SW480 (cell line): ENCODE measurements around the gene FMN1.
A peak's percentile ranks its signal among the peaks of the same experiment; 100 is the strongest.

Experiments used
- DNase-seq: peaks from one replicate; pipeline ENCODE4 v3.0.0-alpha.2; 2016; ENCODE audit warnings: low spot score

Gene FMN1

DNA sequence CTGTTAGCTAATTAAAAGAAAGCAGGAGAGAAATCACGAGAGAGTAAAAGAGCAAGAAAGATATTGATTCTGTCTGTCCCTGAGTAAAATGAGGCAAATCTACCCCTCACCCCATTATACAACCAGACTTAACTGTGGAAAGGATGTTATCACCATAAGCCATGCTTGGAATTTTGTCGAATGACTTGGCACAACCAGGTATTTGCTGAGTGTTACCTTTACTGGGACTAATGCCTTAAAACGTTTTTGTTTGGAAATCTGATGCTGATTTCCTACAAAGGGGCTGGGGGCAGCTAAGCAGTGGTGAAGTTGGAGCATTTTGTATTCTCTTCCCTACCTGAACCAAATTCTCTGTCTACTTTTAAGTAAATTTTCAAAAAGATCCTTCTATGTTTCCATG, 265.6 kb downstream of the FMN1 start:
- no peak for DNase-seq

- no peak for DNase-seq
Measured at GRCh38 chr15:32927124-32927523, 267.4 kb downstream of the FMN1 start.

DNA sequence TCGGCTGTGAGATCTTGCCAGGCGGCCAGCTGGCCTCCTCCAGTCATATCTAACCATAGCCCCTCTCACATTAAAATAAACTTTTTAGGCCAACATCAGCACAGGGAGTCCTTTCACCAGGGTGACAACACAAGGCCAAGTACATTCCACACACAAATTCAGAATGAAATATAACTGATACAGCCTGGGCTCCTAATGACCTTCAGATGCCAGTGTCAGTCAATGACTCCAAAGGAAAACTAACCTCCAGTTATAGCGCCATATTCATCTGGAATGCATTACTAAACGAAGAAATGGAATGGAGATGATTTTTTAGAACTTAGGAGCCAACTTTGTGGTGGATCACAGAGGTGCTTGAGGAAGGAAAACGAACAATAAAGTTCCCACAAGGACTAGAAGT, 271.3 kb downstream of the FMN1 start:
- no peak for DNase-seq

DNA sequence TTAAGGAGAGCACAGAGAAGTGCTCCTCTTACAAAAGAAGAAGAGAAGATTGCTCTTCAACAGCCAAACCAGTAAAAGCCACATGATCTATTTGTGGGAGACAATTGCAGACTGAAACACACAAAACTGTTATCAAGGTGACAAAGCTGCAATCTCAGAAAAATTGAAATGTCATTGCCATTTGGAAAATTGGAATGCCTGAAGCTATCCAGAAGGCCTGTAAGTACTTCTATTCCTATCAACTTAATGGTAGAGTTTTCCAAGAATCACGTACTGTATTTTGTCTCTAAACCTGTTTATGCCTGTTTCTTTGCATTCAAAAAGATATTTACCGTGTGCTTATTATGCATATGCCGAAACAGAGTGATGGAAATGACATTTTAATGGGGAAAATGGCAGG, 272.0 kb downstream of the FMN1 start:
- DNase-seq, result no peak

GRCh38 chr15:32919749-32920414, 274.6 kb downstream of the FMN1 start:
- DNase-seq, result no peak

DNA sequence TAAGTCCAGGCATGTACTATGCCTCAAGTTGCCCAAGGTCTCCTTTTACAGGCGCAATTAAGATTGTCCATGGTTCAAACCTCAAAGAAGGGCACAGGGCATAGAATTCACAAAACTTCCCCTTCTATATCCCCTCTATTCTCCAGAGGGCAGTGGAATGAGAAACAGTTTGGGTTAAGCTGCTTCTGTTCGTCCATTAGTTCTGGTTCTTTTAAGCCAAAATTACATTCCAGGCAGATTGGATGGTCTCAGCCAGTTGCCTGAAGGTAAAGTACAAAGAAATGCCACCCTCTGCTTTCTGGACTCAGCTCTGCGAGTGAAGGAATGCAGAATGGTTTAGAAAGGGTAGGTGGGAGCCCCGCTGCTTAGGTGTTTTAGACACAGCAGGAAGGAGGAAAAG, 276.0 kb downstream of the FMN1 start:
- DNase-seq, result no peak

GRCh38 chr15:32910839-32911238, 283.7 kb downstream of the FMN1 start:
- no peak for DNase-seq

DNA sequence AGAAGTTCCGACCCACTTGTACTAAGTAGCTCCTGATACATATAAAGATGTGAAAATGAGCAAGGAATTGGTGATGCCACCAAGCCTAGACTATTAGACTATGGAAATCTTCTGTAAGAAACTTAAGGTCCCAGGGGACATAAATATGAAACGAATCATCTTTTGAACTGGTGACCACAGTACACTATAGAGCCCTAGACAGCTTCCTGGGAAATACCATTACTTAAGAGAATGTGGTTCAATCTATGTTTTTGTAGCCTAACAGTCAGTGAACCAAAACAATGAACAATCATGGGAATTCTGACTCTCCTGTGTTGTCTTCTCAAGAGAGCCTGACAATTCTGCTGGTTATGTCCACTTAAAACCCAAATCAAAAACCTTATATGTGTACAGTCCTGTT, 285.1 kb downstream of the FMN1 start:
- peak; percentile 2 for DNase-seq

GRCh38 chr15:32908872-32909271, 285.6 kb downstream of the FMN1 start:
- no peak for DNase-seq

DNA sequence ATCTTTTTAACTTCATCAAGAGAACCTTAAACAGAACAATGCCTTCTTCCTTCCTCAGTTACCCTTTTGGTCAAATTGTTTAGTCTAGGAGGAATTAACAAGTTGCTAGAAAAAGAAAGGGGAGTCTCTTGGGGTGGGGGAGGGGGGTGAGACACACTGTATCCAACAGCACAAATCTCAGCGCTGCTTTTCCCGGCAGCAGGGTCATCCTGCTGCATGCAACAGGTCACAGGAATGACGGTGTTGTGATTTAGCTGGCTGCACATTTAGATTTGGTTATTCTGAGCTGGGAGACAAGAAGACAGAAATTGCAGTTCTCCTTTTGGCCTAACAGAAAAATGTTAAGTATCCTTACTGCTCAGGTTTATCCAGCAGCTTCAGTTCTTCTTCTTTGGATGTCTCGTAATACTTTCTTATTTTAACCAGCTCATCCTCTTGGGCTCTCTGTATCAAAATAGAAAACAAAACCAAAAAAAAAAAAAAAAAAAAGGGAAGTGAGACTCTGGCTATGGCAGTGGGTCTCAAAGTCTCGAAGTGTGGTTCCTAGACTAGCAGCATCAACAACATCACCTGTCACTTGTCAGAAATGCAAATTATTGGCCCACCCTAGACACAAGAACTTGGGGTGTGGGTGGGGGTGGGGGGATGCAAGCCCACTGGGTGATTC, 286.2 kb downstream of the FMN1 start:
- DNase-seq, result no peak

- DNase-seq, result no peak
Measured at GRCh38 chr15:32905481-32905880, 289.0 kb downstream of the FMN1 start.

GRCh38 chr15:32904448-32904847, 290.1 kb downstream of the FMN1 start:
- no peak for DNase-seq

DNA sequence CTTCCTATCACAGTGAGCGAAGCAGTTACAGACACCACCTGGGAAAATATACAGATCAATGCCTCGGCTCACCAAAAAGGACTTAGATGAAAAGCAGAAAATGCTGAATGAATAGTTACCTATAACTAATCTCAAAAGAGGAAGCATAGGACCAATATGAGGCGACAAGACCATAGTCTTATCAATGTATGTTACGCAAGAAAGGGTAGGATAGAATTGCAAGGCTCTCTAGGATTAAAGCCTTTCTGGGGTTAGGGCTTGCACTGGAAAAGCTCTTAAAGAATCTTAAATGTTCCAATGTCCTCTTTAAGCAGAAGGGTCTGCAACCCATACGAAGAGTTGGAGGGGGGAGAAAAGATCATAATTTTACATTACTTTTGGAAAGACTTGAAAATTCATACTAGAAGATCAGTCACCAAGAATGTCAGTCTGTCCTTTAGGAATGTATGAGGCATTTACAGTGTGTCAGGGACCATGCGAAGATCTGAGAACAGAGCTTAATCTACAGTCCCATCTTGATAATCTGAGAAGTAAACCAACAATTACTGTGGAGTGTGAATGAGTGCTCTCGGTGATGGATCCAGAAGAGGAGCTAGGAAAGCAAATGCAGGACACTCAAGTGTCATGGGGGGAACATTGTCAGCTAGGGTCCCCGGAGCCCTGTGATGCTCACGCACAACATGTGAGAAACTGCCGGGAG, 290.8 kb downstream of the FMN1 start:
- DNase-seq, result no peak

- DNase-seq, result no peak
Measured at GRCh38 chr15:32901995-32902394, 292.5 kb downstream of the FMN1 start.

- DNase-seq, result no peak
Measured at GRCh38 chr15:32901192-32901591, 293.3 kb downstream of the FMN1 start.

- DNase-seq, result no peak
Measured at GRCh38 chr15:32899126-32899596, 295.4 kb downstream of the FMN1 start.

- no peak for DNase-seq
Measured at GRCh38 chr15:32898414-32898813, 296.1 kb downstream of the FMN1 start.

DNA sequence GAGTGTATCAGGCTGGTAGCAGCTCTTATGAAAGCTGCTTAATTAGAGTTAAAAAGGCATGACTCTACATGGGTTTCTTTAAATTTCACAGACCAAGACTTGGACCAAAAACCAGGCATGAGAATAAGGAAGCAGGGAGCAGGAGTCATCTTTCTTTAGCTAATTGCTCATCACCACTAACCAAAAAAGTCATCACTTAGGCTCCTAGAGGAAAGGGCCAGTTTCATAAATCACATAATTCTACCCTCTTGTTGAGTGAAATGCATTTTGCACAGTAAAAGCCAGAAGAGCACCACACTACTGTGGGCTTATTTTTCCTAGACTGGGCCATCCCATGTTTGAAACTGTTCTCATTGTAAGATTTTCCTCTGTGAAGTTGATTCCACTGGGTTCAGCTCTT, 301.1 kb downstream of the FMN1 start:
- DNase-seq, result no peak

DNA sequence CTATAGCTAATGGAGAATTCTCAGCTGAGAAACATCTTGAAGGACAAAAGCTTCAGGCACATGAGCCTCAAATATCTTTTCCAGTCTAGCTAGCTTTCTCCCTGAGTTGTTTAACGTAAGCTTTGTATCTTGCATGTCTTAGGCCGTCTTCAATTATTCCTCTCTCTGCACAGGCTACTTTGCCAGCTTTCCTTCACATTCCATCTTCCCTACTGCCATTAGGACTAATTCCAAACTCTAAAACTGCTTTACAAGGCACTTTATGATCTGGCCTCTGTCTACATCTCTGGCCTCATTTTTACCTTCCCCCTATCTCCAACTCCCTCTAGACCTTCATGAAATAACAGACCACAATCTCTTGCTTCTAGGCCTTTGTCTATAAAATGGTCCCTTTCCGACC, 305.3 kb downstream of the FMN1 start:
- DNase-seq, result no peak

DNA sequence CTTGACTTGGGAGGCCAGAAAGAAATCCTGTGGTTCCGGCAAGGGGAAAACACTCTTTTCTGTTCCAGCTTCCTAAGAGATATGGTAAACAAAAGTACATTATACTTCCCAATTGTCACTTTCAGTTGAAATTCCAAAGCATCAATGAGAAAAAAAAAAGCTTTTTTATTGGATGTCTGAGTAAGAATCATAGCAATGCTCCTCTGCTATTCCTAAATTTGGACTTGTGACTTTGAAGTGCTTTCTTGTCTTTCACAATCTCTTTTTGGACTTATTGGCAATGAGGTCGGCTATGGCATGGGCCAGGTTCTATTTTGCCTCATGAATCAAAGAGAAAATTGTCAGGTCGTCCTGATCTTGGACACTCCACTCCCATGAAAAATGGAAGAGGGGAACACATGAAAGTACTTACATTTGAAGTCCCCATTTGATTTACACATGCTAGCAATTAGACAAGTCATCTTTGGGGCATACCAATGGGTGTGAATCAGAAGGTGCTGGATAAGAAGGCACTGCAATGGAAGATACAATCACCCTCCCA, 306.2 kb downstream of the FMN1 start:
- DNase-seq, result no peak

DNA sequence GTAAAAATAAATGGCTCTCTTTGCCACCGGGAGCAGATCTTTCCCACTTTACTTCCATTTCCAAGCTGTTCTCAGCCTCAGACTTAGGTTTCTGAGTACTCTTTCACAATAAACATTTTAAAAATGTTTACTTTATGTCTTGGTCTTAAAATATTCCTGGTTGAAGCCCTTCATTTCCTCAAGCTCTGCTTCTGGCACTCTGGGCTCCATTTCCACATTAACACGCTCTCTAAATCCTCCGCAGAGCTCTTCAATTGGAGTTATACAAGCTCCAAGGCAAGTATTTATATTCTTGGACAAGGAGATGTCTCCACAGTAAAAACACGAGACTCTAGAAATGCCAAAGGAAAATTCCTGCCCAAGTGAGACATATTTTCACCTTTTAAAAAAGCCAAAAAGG, 307.4 kb downstream of the FMN1 start:
- DNase-seq, result no peak

DNA sequence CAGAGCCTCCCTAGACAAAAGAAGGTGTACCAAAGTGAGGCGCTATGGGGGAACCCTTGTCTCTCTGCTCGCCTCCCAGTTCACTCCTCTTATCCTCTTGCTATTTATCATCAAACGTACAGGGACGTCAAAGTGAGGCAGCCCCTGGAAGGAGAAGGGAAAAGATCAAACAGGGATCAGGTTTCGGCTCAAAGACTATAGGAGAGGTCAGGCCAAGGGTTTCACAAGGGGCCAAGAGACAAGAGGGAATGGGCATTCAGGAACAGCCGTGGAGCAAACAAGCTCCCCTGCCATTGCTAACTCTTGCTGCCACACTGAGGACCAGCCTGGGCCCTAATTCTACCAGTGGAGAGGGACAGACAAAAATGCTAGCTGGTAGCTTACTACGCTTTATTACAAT, 308.1 kb downstream of the FMN1 start:
- no peak for DNase-seq

DNA sequence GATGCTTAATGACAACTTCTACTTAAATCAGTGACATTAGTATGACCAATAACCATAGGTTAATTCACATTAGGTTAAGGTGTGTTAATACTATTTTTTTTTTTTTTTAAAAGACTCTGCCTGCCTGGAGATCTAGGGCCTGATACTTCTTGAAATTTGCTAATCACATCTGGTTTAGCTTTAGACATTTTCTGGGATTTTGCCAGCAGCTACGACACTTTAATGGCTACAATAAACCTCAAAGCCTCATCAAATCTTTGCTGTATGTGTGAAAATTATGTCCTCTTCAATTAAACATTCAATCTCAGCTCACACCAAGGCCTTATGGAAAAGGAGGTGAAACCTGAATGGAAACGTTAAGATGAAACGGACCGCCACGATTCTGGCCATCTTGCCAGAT, 308.8 kb downstream of the FMN1 start:
- DNase-seq, result no peak
